Stomach (tissue), 9 donors: ENCODE results near the gene TOX4. TPM values are rescaled to one million over a fixed set of nuclear protein-coding genes. Genes with fewer than 3 reads are reported as not detected.
"Not testable (repeated sequence)": the region's sequence is repeated elsewhere in the genome, so short reads cannot be mapped to it uniquely, and the experiment has no call there.

ENCODE experiments used
- DNase-seq, 2 donors: peaks; one replicate each; pipeline versions ENCODE4 v3.0.0 to v3.0.0-alpha.2; 2013 to 2019
- H3K27ac ChIP-seq, 5 donors: fragments of 200-600 bp in 4 of 5; sonication (generic) in 4 of 5; one replicate each; pipeline ENCODE4 v1.5.1; 2013 to 2019; ENCODE audit warnings: mild to moderate bottlenecking in 1 of 5, moderate library complexity in 1 of 5
- H3K27me3 ChIP-seq, 3 donors: fragments of 200-600 bp; sonication (generic); one replicate each; pipeline ENCODE4 v1.5.1; 2017 to 2019; ENCODE audit warnings: mixed run types in 1 of 3
- H3K36me3 ChIP-seq, 4 donors: fragments of 200-600 bp; sonication (generic); 1 replicate in 3 of 4; 2 replicates in 1 of 4; pipeline ENCODE4 v1.5.1; 2016 to 2019
- H3K4me1 ChIP-seq, 4 donors: fragments of 200-600 bp; sonication (generic); one replicate each; pipeline ENCODE4 v1.5.1; 2016 to 2019
- H3K4me3 ChIP-seq, 4 donors: fragments of 200-600 bp; sonication (generic) in 3 of 4; one replicate each; pipeline ENCODE4 v1.5.1; 2016 to 2019; ENCODE audit warnings: mild to moderate bottlenecking in 1 of 4
- H3K9me3 ChIP-seq, 4 donors: fragments of 200-600 bp; sonication (generic); one replicate each; pipeline ENCODE4 v1.5.1; 2016 to 2019
- EP300 ChIP-seq: sonication (generic); formaldehyde crosslinking; IDR thresholded peaks from one replicate; pipeline ENCODE4 v1.6.1; 2017; ENCODE audit warnings: antibody characterized with exemption
- POLR2A ChIP-seq, 4 donors: fragments of 450-650 bp; IDR thresholded peaks; one replicate each; pipeline ENCODE4 v1.6.1; 2016; ENCODE audit warnings: antibody characterized with exemption in 4 of 4, control low read depth in 2 of 4, mild to moderate bottlenecking in 1 of 4, moderate library complexity in 1 of 4
- POLR2AphosphoS5 ChIP-seq, 3 donors: sonication (generic); formaldehyde crosslinking; IDR thresholded peaks; one replicate each; pipeline ENCODE4 v1.6.1; 2016; ENCODE audit warnings: antibody characterized with exemption in 3 of 3
- WGBS, 5 donors: extraction: QIAGEN DNeasy Blood & Tissue Kit in 3 of 5; methylation state at CpG; one replicate each; pipeline versions ENCODE4 v1.1.5 to v1.1.7; 2013 to 2018; 5-methylcytosine and 5-hydroxymethylcytosine counted together
- intact Hi-C: fragments of 100-400 bp; cut with DNase I; formaldehyde crosslinking; loops from one replicate; pipeline ENCODE4 v1.15.1; 2023; ENCODE audit warnings: low total_unique reads
- polyA plus RNA-seq, 3 donors: library from polyadenylated mRNA; stranded (reverse); fragments of 200-250 nt; gene quantifications; one replicate each; pipeline ENCODE4 v1.2.3, GENCODE V29; 2013
- total RNA-seq, 5 donors: library from RNA; depleted of rRNA; stranded (reverse); fragments of >200 nt; gene quantifications; one replicate each; pipeline versions ENCODE4 v1.1.0 to v1.2.3, GENCODE V29; 2014 to 2016
- TF ChIP-seq, protein P1 (sequence below), 7 experiments: fragments of 450-650 bp in 4 of 7; fragments of 200-600 bp in 3 of 7; sonication (generic) in 3 of 7; IDR thresholded peaks; one replicate each; pipeline ENCODE4 v1.5.1; 2016 to 2019; ENCODE audit warnings: antibody characterized with exemption in 7 of 7, control low read depth in 2 of 7, mild to moderate bottlenecking in 1 of 7
- donor health status: healthy with polysubstance abuse.
- donor health status: Bipolar disorder and iron deficiency.
- donor health status: healthy.

Gene TOX4
- total and polyA plus RNA-seq, 8 donors = 8.4 to 102 (median 30.2) TPM

DNA sequence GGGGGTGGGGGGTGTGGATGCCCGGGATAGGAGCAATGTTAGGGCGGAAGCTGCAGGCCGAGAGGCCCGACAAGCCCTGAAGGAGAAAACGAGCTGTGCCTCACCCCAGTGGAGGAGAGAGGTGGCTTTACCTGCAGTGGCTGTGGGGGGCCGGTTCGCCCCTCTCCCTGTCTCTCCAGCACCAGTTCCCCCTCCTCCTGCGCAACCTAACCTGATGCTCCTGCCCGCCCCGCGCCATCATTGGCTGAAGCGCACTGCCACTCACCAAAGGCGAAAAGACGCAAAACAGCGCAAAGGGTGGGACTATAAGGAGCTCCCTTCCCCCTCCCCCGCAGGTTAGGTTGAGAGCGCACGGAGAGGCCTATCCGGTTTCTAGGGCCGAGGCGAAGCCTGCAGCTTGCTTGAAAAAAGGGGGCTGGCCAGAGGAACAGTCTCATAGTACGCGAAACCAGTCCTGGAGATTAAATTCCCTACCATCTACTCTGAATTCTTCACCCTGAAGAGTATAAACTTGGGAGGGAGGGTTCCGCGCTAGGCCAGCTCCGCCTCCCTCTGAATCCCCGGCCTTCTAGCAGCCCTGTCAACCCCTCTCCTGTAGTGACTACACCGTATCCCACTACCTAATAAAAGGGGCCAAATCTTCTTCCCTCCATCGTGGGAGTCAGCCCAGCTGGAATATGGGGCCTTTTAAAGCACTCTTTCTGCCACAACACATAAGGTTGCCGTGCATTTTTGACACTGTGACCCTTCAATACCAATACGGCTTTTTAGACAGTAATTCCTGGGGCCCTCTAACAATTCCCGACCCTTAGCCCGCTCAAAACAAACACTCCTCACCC, 39.7 kb upstream of the TOX4 start:
- DNase-seq = peak; percentile 98 to 99
- 2 to 3% (median 2%) methylated on average over 31 to 33 of the region's 33 CpGs for whole genome bisulfite sequencing, 5 donors
- intact Hi-C loops = no loop called here
- no peak for TF ChIP-seq POLR2A (IDR thresholded peaks at IDR 0.05)
- TF ChIP-seq, protein P1, sequence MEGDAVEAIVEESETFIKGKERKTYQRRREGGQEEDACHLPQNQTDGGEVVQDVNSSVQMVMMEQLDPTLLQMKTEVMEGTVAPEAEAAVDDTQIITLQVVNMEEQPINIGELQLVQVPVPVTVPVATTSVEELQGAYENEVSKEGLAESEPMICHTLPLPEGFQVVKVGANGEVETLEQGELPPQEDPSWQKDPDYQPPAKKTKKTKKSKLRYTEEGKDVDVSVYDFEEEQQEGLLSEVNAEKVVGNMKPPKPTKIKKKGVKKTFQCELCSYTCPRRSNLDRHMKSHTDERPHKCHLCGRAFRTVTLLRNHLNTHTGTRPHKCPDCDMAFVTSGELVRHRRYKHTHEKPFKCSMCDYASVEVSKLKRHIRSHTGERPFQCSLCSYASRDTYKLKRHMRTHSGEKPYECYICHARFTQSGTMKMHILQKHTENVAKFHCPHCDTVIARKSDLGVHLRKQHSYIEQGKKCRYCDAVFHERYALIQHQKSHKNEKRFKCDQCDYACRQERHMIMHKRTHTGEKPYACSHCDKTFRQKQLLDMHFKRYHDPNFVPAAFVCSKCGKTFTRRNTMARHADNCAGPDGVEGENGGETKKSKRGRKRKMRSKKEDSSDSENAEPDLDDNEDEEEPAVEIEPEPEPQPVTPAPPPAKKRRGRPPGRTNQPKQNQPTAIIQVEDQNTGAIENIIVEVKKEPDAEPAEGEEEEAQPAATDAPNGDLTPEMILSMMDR (IDR thresholded peaks at IDR 0.05) = peak in 1 of 7 experiments; percentile 6
- TF ChIP-seq POLR2AphosphoS5 (IDR thresholded peaks at IDR 0.05) = peak; percentile 61 to 97 (median 88)
- Histone ChIP-seq H3K9me3 (no peaks in the 10 kb centered on the region), H3K4me3 (peak overlapping the region; percentile 77 to 95 (median 86)), H3K27ac (peak overlapping the region; percentile 75 to 92 (median 89)), H3K36me3 (peaks cover 0 to 5% (median 0%) of the 10 kb centered on the region in 4 donors), H3K27me3 (no peaks in the 10 kb centered on the region), H3K4me1 (peaks cover 5 to 40% (median 36%) of the 10 kb centered on the region in 4 donors)

DNA sequence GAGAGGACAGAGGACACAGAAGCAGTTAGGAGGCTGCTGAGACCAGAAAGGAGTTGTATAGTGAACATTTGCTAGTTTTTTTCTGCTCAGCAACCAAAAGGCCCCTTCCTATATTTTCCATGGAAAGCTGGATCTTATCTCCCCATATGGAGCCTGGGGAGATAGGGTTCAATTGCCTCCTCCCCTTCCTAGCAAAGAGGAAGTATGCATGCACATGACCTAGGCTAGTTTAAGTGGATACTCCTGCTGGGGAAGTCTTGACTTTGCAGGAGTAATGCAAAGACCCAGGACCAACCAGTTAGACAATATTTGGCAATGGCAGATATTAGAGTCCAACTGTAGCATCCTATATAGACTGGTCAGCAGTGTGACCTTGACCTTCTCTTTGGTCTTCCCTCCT, 36.1 kb upstream of the TOX4 start:
- no peaks in the 10 kb centered on the region for H3K27me3 ChIP-seq
- no peak for DNase-seq
- TF ChIP-seq EP300 (no peak), POLR2A (IDR thresholded peaks at IDR 0.05) (no peak), POLR2AphosphoS5 (IDR thresholded peaks at IDR 0.05) (no peak)
- TF ChIP-seq, protein P1 (IDR thresholded peaks at IDR 0.05) = no peak
- H3K4me3 ChIP-seq = no peak overlapping the region
- H3K9me3 ChIP-seq = no peaks in the 10 kb centered on the region
- H3K27ac ChIP-seq = no peak overlapping the region
- intact Hi-C loops = no loop called here
- H3K4me1 ChIP-seq = peaks cover 0 to 25% (median 23%) of the 10 kb centered on the region in 4 donors
- no peaks in the 10 kb centered on the region for H3K36me3 ChIP-seq

DNA sequence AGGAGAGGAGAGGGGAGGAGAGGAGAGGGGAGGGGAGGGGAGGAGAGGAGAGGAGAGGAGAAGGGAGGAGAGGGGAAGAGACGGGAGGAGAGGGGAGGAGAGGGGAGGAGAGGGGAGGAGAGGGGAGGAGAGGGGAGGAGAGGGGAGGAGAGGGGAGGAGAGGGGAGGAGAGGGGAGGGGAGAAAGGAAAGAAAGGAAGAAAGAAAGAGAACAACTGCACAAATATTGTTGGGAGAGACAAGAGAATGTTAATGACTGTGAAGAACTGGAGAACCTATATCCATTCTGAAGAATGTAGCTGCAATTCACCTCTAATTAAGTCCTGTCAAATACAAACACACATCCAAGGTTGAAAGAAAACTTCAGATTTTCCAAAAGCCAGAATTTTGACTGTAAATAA, 34.3 kb upstream of the TOX4 start:
- intact Hi-C loops, H3K4me3 ChIP-seq: not testable (repeated sequence)
- WGBS, 5 donors = 74 to 92% (median 82%) methylated on average over 1 of the region's 1 CpG; no CpG with 5 or more reads in 1 of the 5 donors

DNA sequence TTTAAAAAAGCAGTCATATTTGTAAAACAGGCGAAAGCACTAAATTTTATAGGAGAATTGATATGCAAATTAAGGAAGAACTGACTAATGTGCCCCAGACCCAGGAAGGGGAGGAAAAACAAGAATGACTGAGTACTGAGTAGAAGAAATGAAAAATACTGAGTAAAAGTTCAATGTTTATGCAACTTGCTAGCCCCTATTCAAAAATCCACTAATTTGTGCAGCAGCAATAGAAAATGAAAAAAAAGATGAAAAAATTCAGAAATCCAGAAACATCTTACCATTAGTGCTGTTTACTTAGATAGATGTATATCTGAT, 27.1 kb upstream of the TOX4 start:
- no peak for DNase-seq
- intact Hi-C loops = no loop called here
- 73 to 90% (median 85%) methylated on average over 1 of the region's 1 CpG for WGBS, 5 donors

More for the DNA sequence above, 34.3 kb upstream of the TOX4 start:
- peaks cover 4 to 21% (median 17%) of the 10 kb centered on the region in 4 donors for H3K4me1 ChIP-seq
- DNase-seq, H3K36me3 ChIP-seq, H3K9me3 ChIP-seq, H3K27ac ChIP-seq, H3K27me3 ChIP-seq: not testable (repeated sequence)

More for the DNA sequence above, 27.1 kb upstream of the TOX4 start:
- TF ChIP-seq POLR2AphosphoS5 (IDR thresholded peaks at IDR 0.05) (no peak), EP300 (no peak), POLR2A (IDR thresholded peaks at IDR 0.05) (no peak)
- TF ChIP-seq, protein P1 (IDR thresholded peaks at IDR 0.05) = no peak
- H3K9me3 ChIP-seq = no peaks in the 10 kb centered on the region
- no peak overlapping the region for H3K27ac ChIP-seq
- H3K27me3 ChIP-seq = no peaks in the 10 kb centered on the region
- H3K4me3 ChIP-seq = no peak overlapping the region
- H3K4me1 ChIP-seq = peaks cover 33 to 74% (median 60%) of the 10 kb centered on the region in 4 donors
- peaks cover 0 to 8% (median 8%) of the 10 kb centered on the region in 4 donors for H3K36me3 ChIP-seq
